Germinal center (tissue), 1 donor: ENCODE data around the gene INO80D.
"Not testable (repeated sequence)": the region's sequence is repeated elsewhere in the genome, so short reads cannot be mapped to it uniquely, and the experiment has no call there.

Experiments
- DNase-seq: peaks from one replicate; pipeline ENCODE4 v3.0.0; 2012; ENCODE audit warnings: mixed read lengths, low spot score

Gene INO80D

GRCh38 chr2:206028101-206028500 lies 57.9 kb downstream of the INO80D start:
- no peak for DNase-seq

GRCh38 chr2:206023183-206023582 lies 62.8 kb downstream of the INO80D start:
- no peak for DNase-seq

- no peak for DNase-seq
These were observed 65.8 kb downstream of the INO80D start for GRCh38 chr2:206020171-206020570.

GRCh38 chr2:206015746-206016145 lies 70.2 kb downstream of the INO80D start:
- not testable (repeated sequence) for DNase-seq

GRCh38 chr2:206011795-206012194 lies 74.2 kb downstream of the INO80D start:
- no peak for DNase-seq

- no peak for DNase-seq
These were observed 74.9 kb downstream of the INO80D start for GRCh38 chr2:206011018-206011614.

GRCh38 chr2:206004004-206004693 lies 81.8 kb downstream of the INO80D start:
- no peak for DNase-seq

- DNase-seq = no peak
These were observed 83.5 kb downstream of the INO80D start for GRCh38 chr2:206002440-206002839.

- no peak for DNase-seq
These were observed 84.1 kb downstream of the INO80D start for GRCh38 chr2:206001912-206002311.

GRCh38 chr2:206000776-206001175 lies 85.2 kb downstream of the INO80D start:
- DNase-seq = no peak

GRCh38 chr2:205998583-205998982 lies 87.4 kb downstream of the INO80D start:
- no peak for DNase-seq

- DNase-seq = no peak
These were observed 89.8 kb downstream of the INO80D start for GRCh38 chr2:205996161-205996560.

- DNase-seq = no peak
These were observed 90.7 kb downstream of the INO80D start for GRCh38 chr2:205995260-205995659.

- no peak for DNase-seq
These were observed 91.6 kb downstream of the INO80D start for GRCh38 chr2:205994344-205994743.

GRCh38 chr2:205990104-205990503 lies 95.9 kb downstream of the INO80D start:
- DNase-seq = no peak

- no peak for DNase-seq
These were observed 96.5 kb downstream of the INO80D start for GRCh38 chr2:205989271-205990071.

GRCh38 chr2:205988681-205989080 lies 97.3 kb downstream of the INO80D start:
- not testable (repeated sequence) for DNase-seq

- DNase-seq = no peak
These were observed 97.7 kb downstream of the INO80D start for GRCh38 chr2:205988274-205988673.

GRCh38 chr2:205986334-205986733 lies 99.6 kb downstream of the INO80D start:
- DNase-seq = not testable (repeated sequence)

- no peak for DNase-seq
These were observed 101.6 kb downstream of the INO80D start for GRCh38 chr2:205984381-205984780.

- DNase-seq = no peak
These were observed 103.1 kb downstream of the INO80D start for GRCh38 chr2:205982776-205983327.

- DNase-seq = not testable (repeated sequence)
These were observed 107.2 kb downstream of the INO80D start for GRCh38 chr2:205978728-205979127.

GRCh38 chr2:205977699-205978098 lies 108.3 kb downstream of the INO80D start:
- not testable (repeated sequence) for DNase-seq
